CD14-positive monocyte (primary cell): ENCODE results near the gene SLC9C1. TPM values are rescaled to one million over a fixed set of nuclear protein-coding genes. Genes with fewer than 3 reads are reported as not detected.

Source experiments
- DNase-seq, 3 donors: peaks; one replicate each; pipeline ENCODE4 v3.0.0-alpha.2; 2011 to 2022
- H2AFZ ChIP-seq: 2 replicates; pipeline ENCODE4 v1.6.0; 2012; ENCODE audit warnings: mild to moderate bottlenecking, low read depth, low read length, inconsistent platforms; ENCODE audit not compliant: insufficient read depth, poor library complexity, severe bottlenecking
- H3K27ac ChIP-seq, 2 donors: 1 replicate in 1 of 2; 2 replicates in 1 of 2; pipeline ENCODE4 v1.5.1; 2012 to 2013; ENCODE audit warnings: low read length in 2 of 2, control low read depth in 1 of 2, inconsistent platforms in 1 of 2, low read depth in 1 of 2, mild to moderate bottlenecking in 1 of 2
- H3K27me3 ChIP-seq, 2 donors: one replicate each; pipeline versions ENCODE4 v1.6.0 to v1.6.1; 2011 to 2013; ENCODE audit warnings: low read length in 2 of 2; ENCODE audit not compliant: control insufficient read depth in 2 of 2, insufficient read depth in 2 of 2
- H3K36me3 ChIP-seq, 2 donors: replicated peaks in 1 of 2; 1 replicate in 1 of 2; 2 replicates in 1 of 2; pipeline versions ENCODE4 v1.5.1 to v1.6.1; 2012 to 2013; ENCODE audit warnings: low read length in 2 of 2, control low read depth in 1 of 2, inconsistent platforms in 1 of 2, mild to moderate bottlenecking in 1 of 2; ENCODE audit not compliant: insufficient read depth in 2 of 2, control insufficient read depth in 1 of 2
- H3K4me1 ChIP-seq, 2 donors: 1 replicate in 1 of 2; 2 replicates in 1 of 2; pipeline versions ENCODE4 v1.5.1 to v1.6.1; 2012 to 2013; ENCODE audit warnings: low read length in 2 of 2, control low read depth in 1 of 2, inconsistent platforms in 1 of 2, mild to moderate bottlenecking in 1 of 2, moderate library complexity in 1 of 2; ENCODE audit not compliant: insufficient read depth in 2 of 2, control insufficient read depth in 1 of 2
- H3K4me2 ChIP-seq: replicated peaks from 2 replicates; pipeline ENCODE3; 2012; ENCODE audit warnings: low read length, moderate library complexity, mild to moderate bottlenecking; ENCODE audit not compliant: poor library complexity, severe bottlenecking; ENCODE audit errors: extremely low read depth
- H3K4me3 ChIP-seq, 3 experiments: fragments of 200-600 bp in 1 of 3; sonication (generic) in 1 of 3; replicated peaks in 1 of 3; 1 replicate in 2 of 3; 2 replicates in 1 of 3; pipeline ENCODE4 v1.5.1; 2011 to 2013; ENCODE audit warnings: low read length in 3 of 3, mild to moderate bottlenecking in 3 of 3, control low read depth in 2 of 3, low read depth in 2 of 3, inconsistent platforms in 1 of 3, moderate library complexity in 1 of 3
- H3K79me2 ChIP-seq: 2 replicates; pipeline ENCODE4 v1.6.0; 2012; ENCODE audit warnings: mild to moderate bottlenecking, control low read depth, inconsistent platforms, low read length, moderate library complexity; ENCODE audit not compliant: insufficient read depth
- H3K9ac ChIP-seq: 2 replicates; pipeline ENCODE4 v1.6.0; 2017; ENCODE audit warnings: low read length, mild to moderate bottlenecking; ENCODE audit not compliant: insufficient read depth, poor library complexity, severe bottlenecking
- H3K9me3 ChIP-seq, 2 donors: replicated peaks in 1 of 2; 1 replicate in 1 of 2; 2 replicates in 1 of 2; pipeline versions ENCODE4 v1.5.1 to v1.6.1; 2012 to 2013; ENCODE audit warnings: low read length in 2 of 2, control low read depth in 1 of 2; ENCODE audit not compliant: control insufficient read depth in 1 of 2, insufficient read depth in 1 of 2
- H4K20me1 ChIP-seq: 2 replicates; pipeline ENCODE4 v1.6.0; 2012; ENCODE audit warnings: mild to moderate bottlenecking, low read length, control low read depth, moderate library complexity; ENCODE audit not compliant: insufficient read depth
- H3K27ac Mint-ChIP-seq, 7 donors: one replicate each; pipeline ENCODE4 v1.8.0; 2020; ENCODE audit warnings: mild to moderate bottlenecking in 7 of 7, mixed read lengths in 7 of 7, moderate library complexity in 6 of 7, inconsistent platforms in 2 of 7
- H3K27me3 Mint-ChIP-seq, 3 donors: one replicate each; pipeline ENCODE4 v1.8.0; 2021 to 2022; ENCODE audit warnings: low read depth in 3 of 3, mild to moderate bottlenecking in 3 of 3, mixed read lengths in 3 of 3, moderate library complexity in 3 of 3, inconsistent platforms in 1 of 3
- H3K36me3 Mint-ChIP-seq, 2 donors: one replicate each; pipeline ENCODE4 v1.8.0; 2020; ENCODE audit warnings: mixed read lengths in 2 of 2, inconsistent platforms in 1 of 2, mild to moderate bottlenecking in 1 of 2
- H3K4me1 Mint-ChIP-seq: one replicate; pipeline ENCODE4 v1.8.0; 2020; ENCODE audit warnings: mild to moderate bottlenecking, mixed read lengths
- H3K4me3 Mint-ChIP-seq, 2 donors: one replicate each; pipeline ENCODE4 v1.8.0; 2020; ENCODE audit warnings: mild to moderate bottlenecking in 2 of 2, mixed read lengths in 2 of 2, moderate library complexity in 1 of 2
- H3K9me3 Mint-ChIP-seq, 7 donors: one replicate each; pipeline ENCODE4 v1.8.0; 2020 to 2022; ENCODE audit warnings: mixed read lengths in 7 of 7, mild to moderate bottlenecking in 6 of 7, moderate library complexity in 6 of 7, inconsistent platforms in 2 of 7
- WGBS: methylation state at CpG from one replicate; pipeline ENCODE4 v1.1.5; 2013; ENCODE audit warnings: missing lambda C conversion rate; ENCODE audit not compliant: insufficient coverage; 5-methylcytosine and 5-hydroxymethylcytosine counted together
- intact Hi-C, 2 donors: fragments of 100-400 bp; cut with micrococcal nuclease; formaldehyde crosslinking; loops; one replicate each; pipeline versions ENCODE4 v1.15.0 to v1.15.1; 2023
- polyA plus RNA-seq, 3 donors: library from polyadenylated mRNA; depleted of rRNA in 1 of 3; unstranded in 2 of 3; stranded (reverse) in 1 of 3; fragments of 300-500 nt in 2 of 3; fragments of >200 nt in 1 of 3; fragmentation: Illumina TruSeq in 2 of 3; gene quantifications; 1 replicate in 2 of 3; 2 replicates in 1 of 3; pipeline ENCODE4 v1.2.3, GENCODE V29; 2012 to 2021
- TF ChIP-seq, protein P1 (sequence below): fragments of 200-600 bp; IDR thresholded peaks from one replicate; pipeline ENCODE4 v1.8.0; 2022; ENCODE audit warnings: antibody characterized with exemption, mild to moderate bottlenecking

Gene SLC9C1
- polyA plus RNA-seq, 3 donors = not detected

GRCh38 chr3:112331851-112332250, 37.8 kb upstream of the SLC9C1 start:
- Histone ChIP-seq H3K36me3 (no peaks in the 10 kb centered on the region), H4K20me1 (no peaks in the 10 kb centered on the region), H3K9me3 (no peaks in the 10 kb centered on the region), H2AFZ (no peak overlapping the region), H3K27ac (no peak overlapping the region), H3K4me3 (no peak overlapping the region), H3K4me2 (no peak overlapping the region), H3K9ac (no peak overlapping the region), H3K27me3 (peaks cover 0 to 3% of the 10 kb centered on the region in 2 donors), H3K79me2 (no peaks in the 10 kb centered on the region), H3K4me1 (peaks cover 16 to 19% of the 10 kb centered on the region in 2 donors)
- Mint-ChIP-seq H3K4me1 (peaks cover 31% of the 10 kb centered on the region), H3K27me3 (peaks cover 5 to 19% (median 9%) of the 10 kb centered on the region in 3 donors), H3K36me3 (no peaks in the 10 kb centered on the region), H3K27ac (no peak overlapping the region), H3K4me3 (peak overlapping the region in 1 of 2 donors; percentile 39), H3K9me3 (peaks cover 0 to 3% (median 0%) of the 10 kb centered on the region in 7 donors)
- WGBS = 83% methylated on average over 3 of the region's 4 CpGs
- TF ChIP-seq, protein P1, sequence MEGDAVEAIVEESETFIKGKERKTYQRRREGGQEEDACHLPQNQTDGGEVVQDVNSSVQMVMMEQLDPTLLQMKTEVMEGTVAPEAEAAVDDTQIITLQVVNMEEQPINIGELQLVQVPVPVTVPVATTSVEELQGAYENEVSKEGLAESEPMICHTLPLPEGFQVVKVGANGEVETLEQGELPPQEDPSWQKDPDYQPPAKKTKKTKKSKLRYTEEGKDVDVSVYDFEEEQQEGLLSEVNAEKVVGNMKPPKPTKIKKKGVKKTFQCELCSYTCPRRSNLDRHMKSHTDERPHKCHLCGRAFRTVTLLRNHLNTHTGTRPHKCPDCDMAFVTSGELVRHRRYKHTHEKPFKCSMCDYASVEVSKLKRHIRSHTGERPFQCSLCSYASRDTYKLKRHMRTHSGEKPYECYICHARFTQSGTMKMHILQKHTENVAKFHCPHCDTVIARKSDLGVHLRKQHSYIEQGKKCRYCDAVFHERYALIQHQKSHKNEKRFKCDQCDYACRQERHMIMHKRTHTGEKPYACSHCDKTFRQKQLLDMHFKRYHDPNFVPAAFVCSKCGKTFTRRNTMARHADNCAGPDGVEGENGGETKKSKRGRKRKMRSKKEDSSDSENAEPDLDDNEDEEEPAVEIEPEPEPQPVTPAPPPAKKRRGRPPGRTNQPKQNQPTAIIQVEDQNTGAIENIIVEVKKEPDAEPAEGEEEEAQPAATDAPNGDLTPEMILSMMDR = no peak
- intact Hi-C loops = no loop called here
- DNase-seq = no peak

GRCh38 chr3:112327371-112327951, 33.4 kb upstream of the SLC9C1 start:
- Mint-ChIP-seq H3K4me3 (no peak overlapping the region), H3K27me3 (peaks cover 0 to 5% (median 0%) of the 10 kb centered on the region in 3 donors), H3K27ac (no peak overlapping the region), H3K36me3 (no peaks in the 10 kb centered on the region), H3K9me3 (peaks cover 0 to 3% (median 0%) of the 10 kb centered on the region in 7 donors), H3K4me1 (peaks cover 5% of the 10 kb centered on the region)
- H3K4me2 ChIP-seq = no peak overlapping the region
- WGBS = no CpG with 5 or more reads among the region's 2 CpGs
- no peaks in the 10 kb centered on the region for H4K20me1 ChIP-seq
- intact Hi-C loops = loop anchor here (5.0 kb wide), 1 partner anchor 195 kb away; no protein-coding TSS in a partner anchor
- no peak overlapping the region for H3K9ac ChIP-seq
- no peaks in the 10 kb centered on the region for H3K36me3 ChIP-seq
- peak; percentile 31 to 58 (median 58) for DNase-seq
- no peaks in the 10 kb centered on the region for H3K79me2 ChIP-seq
- no peaks in the 10 kb centered on the region for H3K27me3 ChIP-seq
- no peaks in the 10 kb centered on the region for H3K9me3 ChIP-seq
- TF ChIP-seq, protein P1 = peak; percentile 78
- H3K4me1 ChIP-seq = no peaks in the 10 kb centered on the region
- H3K27ac ChIP-seq = no peak overlapping the region
- H2AFZ ChIP-seq = no peak overlapping the region
- H3K4me3 ChIP-seq = no peak overlapping the region
